Heart left ventricle (tissue), 16 donors: ENCODE data around the gene TGFB1. TPM values are rescaled to one million over a fixed set of nuclear protein-coding genes. Genes with fewer than 3 reads are reported as not detected.
"Not testable (repeated sequence)": the region's sequence is repeated elsewhere in the genome, so short reads cannot be mapped to it uniquely, and the experiment has no call there.

ENCODE experiments used
- ATAC-seq, 4 donors: fragments of 200-7000 bp; cut with Tn5 transposase; one replicate each; pipeline ENCODE4 v1.9.1; 2020 to 2022; ENCODE audit warnings: moderate library complexity in 4 of 4, mild to moderate bottlenecking in 3 of 4, moderate number of reproducible peaks in 1 of 4
- DNase-seq, 5 donors: peaks; one replicate each; pipeline ENCODE4 v3.0.0-alpha.2; 2020
- H3K27ac ChIP-seq, 12 donors: fragments of 200-600 bp; sonication (generic) in 4 of 12; one replicate each; pipeline versions ENCODE4 v1.5.0 to v1.8.0; 2016 to 2022; ENCODE audit warnings: mild to moderate bottlenecking in 2 of 12
- H3K27me3 ChIP-seq, 9 donors: fragments of 200-600 bp; sonication (generic) in 2 of 9; one replicate each; pipeline versions ENCODE4 v1.5.1 to v1.8.0; 2016 to 2022; ENCODE audit warnings: mild to moderate bottlenecking in 3 of 9
- H3K36me3 ChIP-seq, 9 donors: fragments of 200-600 bp; sonication (generic) in 2 of 9; one replicate each; pipeline versions ENCODE4 v1.5.0 to v1.8.0; 2018 to 2022; ENCODE audit warnings: mild to moderate bottlenecking in 2 of 9
- H3K4me1 ChIP-seq, 12 donors: fragments of 200-600 bp; sonication (generic) in 4 of 12; one replicate each; pipeline versions ENCODE4 v1.5.0 to v1.8.0; 2016 to 2022; ENCODE audit warnings: mild to moderate bottlenecking in 3 of 12
- H3K4me3 ChIP-seq, 12 donors: fragments of 200-600 bp; sonication (generic) in 4 of 12; one replicate each; pipeline versions ENCODE4 v1.5.0 to v1.8.0; 2017 to 2022; ENCODE audit warnings: mild to moderate bottlenecking in 9 of 12, moderate library complexity in 4 of 12
- H3K9me3 ChIP-seq, 12 donors: fragments of 200-600 bp; sonication (generic) in 4 of 12; one replicate each; pipeline versions ENCODE4 v1.5.0 to v1.8.0; 2016 to 2022; ENCODE audit warnings: mild to moderate bottlenecking in 1 of 12
- POLR2A ChIP-seq, 2 donors: fragments of 450-650 bp; IDR thresholded peaks; one replicate each; pipeline ENCODE4 v1.6.1; 2017; ENCODE audit warnings: antibody characterized with exemption in 2 of 2, mild to moderate bottlenecking in 2 of 2, moderate library complexity in 2 of 2
- WGBS, 4 donors: extraction: QIAGEN DNeasy Blood & Tissue Kit in 2 of 4; methylation state at CpG; one replicate each; pipeline versions ENCODE4 v1.1.5 to v1.1.7; 2013 to 2018; 5-methylcytosine and 5-hydroxymethylcytosine counted together
- intact Hi-C, 10 donors: fragments of 100-400 bp; cut with DNase I; formaldehyde crosslinking; loops; one replicate each; pipeline versions ENCODE4 v1.11.1 to v1.14.2; 2022
- polyA plus RNA-seq, 2 donors: library from polyadenylated mRNA; stranded (reverse); fragments of 200-250 nt; gene quantifications; one replicate each; pipeline ENCODE4 v1.2.3, GENCODE V29; 2013
- total RNA-seq, 9 donors: library from RNA; depleted of rRNA in 2 of 9; stranded (reverse); fragments of >200 nt in 2 of 9; fragmentation: NEBNext Ultra II Directional in 3 of 9; extraction: Animal tissue kit (Norgen Biotek cat#: 25700) in 3 of 9; gene quantifications; one replicate each; pipeline versions ENCODE4 v1.1.0 to v1.2.4, GENCODE V29; 2016 to 2023
- TF ChIP-seq, protein P1 (sequence below), 12 donors: fragments of 200-600 bp; sonication (generic) in 4 of 12; IDR thresholded peaks; one replicate each; pipeline versions ENCODE4 v1.5.0 to v1.8.0; 2018 to 2022; ENCODE audit warnings: antibody characterized with exemption in 12 of 12, mild to moderate bottlenecking in 5 of 12
- donor health status: ischemic (EF 13 %, LVEDD 7.1; RV severe dilation, severe dysfunction).
- donor health status: healthy with polysubstance abuse.
- donor health status: DM: no; HTN: yes; CAD: no.
- donor health status: DM: no; HTN: no; CAD: no.
- donor health status: ischemic (EF 25% LVEDD 6.9; RV normal size, moderate dysfunction).
- donor health status: ischemic (EF 25% LVEDD 5.7; RV mildly dilated, moderate dysfunction).
- donor health status: healthy.
- donor health status: DM: yes; HTN: yes; CAD: no.
- donor health status: ischemic (EF 35%, LVEDD 5.7; RV mildly dilated, moderate dysfunction).
- donor health status: nonischemic (EF 11% LVEDD 7.7; RV severe dilation, severe dysfunction).
- donor health status: DM: yes; HTN: yes; CAD: no.
- donor health status: PGD.
- donor health status: ischemic (EF 29% LVEDD 5.4; RV normal size, mild dysfunction).
- donor health status: nonischemic (EF 23%, LVEDD 6.1; RV moderate dilation, normal function).

The TGFB1 gene
- total and polyA plus RNA-seq, 11 donors: 9.4 to 68.8 (median 13.9) TPM

DNA sequence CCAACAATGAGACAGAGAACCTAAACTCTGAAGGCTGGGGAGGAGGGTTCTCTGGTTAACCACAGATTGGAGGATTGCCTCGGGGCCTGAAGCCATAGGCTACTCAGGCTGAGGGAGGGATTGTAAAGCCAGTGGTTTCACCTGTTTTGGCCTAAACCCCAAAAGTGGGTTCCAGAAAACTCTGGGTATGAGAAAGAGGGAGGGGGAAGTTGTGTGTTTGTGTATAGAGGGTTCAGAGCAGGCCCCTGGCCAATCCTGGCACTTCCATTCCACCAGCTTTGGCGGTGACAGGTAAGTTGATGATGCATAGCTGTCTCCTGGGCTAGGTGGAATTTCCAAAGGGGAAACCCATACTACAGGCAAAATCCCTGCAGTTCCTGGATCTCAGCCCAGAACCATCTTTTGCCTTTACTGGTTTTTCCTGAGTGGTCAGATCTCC lies 57.3 kb downstream of the TGFB1 start:
- peak overlapping the region in 11 of 12 donors; percentile 13 to 96 (median 88) for H3K27ac ChIP-seq
- no peaks in the 10 kb centered on the region for H3K27me3 ChIP-seq
- H3K9me3 ChIP-seq: no peaks in the 10 kb centered on the region
- ATAC-seq: no peak
- no peak for TF ChIP-seq POLR2A (IDR thresholded peaks at IDR 0.05)
- TF ChIP-seq, protein P1, sequence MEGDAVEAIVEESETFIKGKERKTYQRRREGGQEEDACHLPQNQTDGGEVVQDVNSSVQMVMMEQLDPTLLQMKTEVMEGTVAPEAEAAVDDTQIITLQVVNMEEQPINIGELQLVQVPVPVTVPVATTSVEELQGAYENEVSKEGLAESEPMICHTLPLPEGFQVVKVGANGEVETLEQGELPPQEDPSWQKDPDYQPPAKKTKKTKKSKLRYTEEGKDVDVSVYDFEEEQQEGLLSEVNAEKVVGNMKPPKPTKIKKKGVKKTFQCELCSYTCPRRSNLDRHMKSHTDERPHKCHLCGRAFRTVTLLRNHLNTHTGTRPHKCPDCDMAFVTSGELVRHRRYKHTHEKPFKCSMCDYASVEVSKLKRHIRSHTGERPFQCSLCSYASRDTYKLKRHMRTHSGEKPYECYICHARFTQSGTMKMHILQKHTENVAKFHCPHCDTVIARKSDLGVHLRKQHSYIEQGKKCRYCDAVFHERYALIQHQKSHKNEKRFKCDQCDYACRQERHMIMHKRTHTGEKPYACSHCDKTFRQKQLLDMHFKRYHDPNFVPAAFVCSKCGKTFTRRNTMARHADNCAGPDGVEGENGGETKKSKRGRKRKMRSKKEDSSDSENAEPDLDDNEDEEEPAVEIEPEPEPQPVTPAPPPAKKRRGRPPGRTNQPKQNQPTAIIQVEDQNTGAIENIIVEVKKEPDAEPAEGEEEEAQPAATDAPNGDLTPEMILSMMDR (IDR thresholded peaks at IDR 0.05): no peak
- H3K36me3 ChIP-seq: peaks cover 7 to 97% (median 81%) of the 10 kb centered on the region in 9 donors
- DNase-seq: no peak
- H3K4me3 ChIP-seq: no peak overlapping the region
- intact Hi-C loops: no loop called here
- WGBS, 4 donors: 80 to 95% (median 84%) methylated on average over 2 of the region's 2 CpGs
- peaks cover 6 to 57% (median 47%) of the 10 kb centered on the region in 12 donors for H3K4me1 ChIP-seq

DNA sequence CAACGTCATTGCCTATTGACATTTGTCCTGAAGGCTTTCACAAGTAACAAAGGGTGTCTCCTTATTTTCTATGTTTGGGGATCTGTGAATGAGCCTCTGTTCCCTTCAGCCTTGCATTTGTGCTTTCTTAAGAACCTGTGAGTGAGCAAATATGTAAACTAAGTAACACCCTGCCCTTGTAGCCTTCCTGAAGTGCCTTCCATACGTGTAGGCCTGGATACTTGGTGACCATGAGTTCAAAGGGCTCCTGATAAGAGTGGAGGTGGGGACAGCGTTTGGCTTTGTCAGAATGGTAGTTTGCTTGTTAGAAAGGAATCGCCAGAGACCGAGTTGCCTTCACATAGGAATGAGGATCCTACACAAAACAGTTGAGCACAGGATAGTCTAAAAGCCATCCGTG lies 58.2 kb downstream of the TGFB1 start:
- ATAC-seq (no peak), DNase-seq (no peak)
- peaks cover 6 to 47% (median 40%) of the 10 kb centered on the region in 12 donors for H3K4me1 ChIP-seq
- H3K9me3 ChIP-seq: no peaks in the 10 kb centered on the region
- 57 to 62% (median 58%) methylated on average over 6 of the region's 6 CpGs for WGBS, 4 donors
- peaks cover 7 to 97% (median 81%) of the 10 kb centered on the region in 9 donors for H3K36me3 ChIP-seq
- H3K27me3 ChIP-seq: no peaks in the 10 kb centered on the region
- peak overlapping the region in 2 of 12 donors; percentile 89 for H3K27ac ChIP-seq
- TF ChIP-seq, protein P1 (IDR thresholded peaks at IDR 0.05): no peak
- no peak for TF ChIP-seq POLR2A (IDR thresholded peaks at IDR 0.05)
- H3K4me3 ChIP-seq: no peak overlapping the region
- intact Hi-C loops: no loop called here

DNA sequence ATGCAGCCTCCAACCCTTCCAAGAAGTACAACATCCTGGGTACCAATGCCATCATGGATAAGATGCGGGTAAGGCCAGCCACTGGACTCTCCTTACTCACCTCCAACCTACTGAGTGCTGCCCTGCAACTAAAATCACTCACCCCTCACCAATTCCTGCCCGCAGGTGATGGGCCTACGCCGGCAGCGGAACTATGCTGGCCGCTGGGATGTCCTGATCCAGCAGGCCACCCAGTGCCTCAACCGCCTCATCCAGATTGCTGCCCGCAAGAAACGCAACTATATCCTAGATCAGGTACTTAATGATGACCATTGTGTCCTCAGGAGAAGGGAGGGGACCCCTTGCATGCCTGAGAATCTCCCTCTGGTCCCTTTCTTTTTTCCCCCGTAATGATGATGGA lies 59.3 kb downstream of the TGFB1 start:
- Histone ChIP-seq H3K27ac (no peak overlapping the region), H3K36me3 (peaks cover 7 to 98% (median 84%) of the 10 kb centered on the region in 9 donors), H3K4me1 (peaks cover 4 to 36% (median 28%) of the 10 kb centered on the region in 12 donors), H3K4me3 (no peak overlapping the region), H3K9me3 (no peaks in the 10 kb centered on the region), H3K27me3 (no peaks in the 10 kb centered on the region)
- DNase-seq (no peak), ATAC-seq (no peak)
- intact Hi-C loops: no loop called here
- TF ChIP-seq, protein P1 (IDR thresholded peaks at IDR 0.05): no peak
- TF ChIP-seq POLR2A (IDR thresholded peaks at IDR 0.05): no peak
- 93 to 97% (median 95%) methylated on average over 10 of the region's 10 CpGs for WGBS, 4 donors

DNA sequence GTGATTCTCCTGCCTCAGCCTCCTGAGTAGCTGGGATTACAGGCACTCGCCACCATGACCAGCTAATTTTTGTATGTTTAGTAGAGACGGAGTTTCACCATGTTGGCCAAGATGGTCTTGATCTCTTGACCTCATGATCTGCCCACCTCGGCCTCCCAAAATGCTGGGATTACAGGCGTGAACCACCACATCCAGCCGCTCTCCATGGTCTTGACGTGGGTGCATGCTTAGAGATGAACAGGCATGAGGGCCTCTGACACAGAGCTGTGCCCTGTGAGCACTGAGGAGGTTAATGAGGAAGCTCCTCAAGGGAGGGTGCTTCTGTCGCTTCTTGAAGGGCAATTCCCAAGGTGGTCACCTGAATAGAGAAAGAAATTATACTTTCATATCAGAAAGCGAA lies 63.9 kb downstream of the TGFB1 start:
- H3K27me3 ChIP-seq, ATAC-seq, H3K4me1 ChIP-seq, DNase-seq, intact Hi-C loops, H3K4me3 ChIP-seq, H3K9me3 ChIP-seq, H3K27ac ChIP-seq: not testable (repeated sequence)
- peaks cover 2 to 100% (median 98%) of the 10 kb centered on the region in 9 donors for H3K36me3 ChIP-seq
- WGBS, 4 donors: 93 to 94% (median 94%) methylated on average over 8 of the region's 8 CpGs
